Stomach (tissue), 9 donors: ENCODE data around the gene SIGLECL1. TPM values are rescaled to one million over a fixed set of nuclear protein-coding genes. Genes with fewer than 3 reads are reported as not detected.

ENCODE experiments used
- DNase-seq, 2 donors: peaks; one replicate each; pipeline versions ENCODE4 v3.0.0 to v3.0.0-alpha.2; 2013 to 2019
- H3K27ac ChIP-seq, 5 donors: fragments of 200-600 bp in 4 of 5; sonication (generic) in 4 of 5; one replicate each; pipeline ENCODE4 v1.5.1; 2013 to 2019; ENCODE audit warnings: mild to moderate bottlenecking in 1 of 5, moderate library complexity in 1 of 5
- H3K27me3 ChIP-seq, 3 donors: fragments of 200-600 bp; sonication (generic); one replicate each; pipeline ENCODE4 v1.5.1; 2017 to 2019; ENCODE audit warnings: mixed run types in 1 of 3
- H3K36me3 ChIP-seq, 4 donors: fragments of 200-600 bp; sonication (generic); 1 replicate in 3 of 4; 2 replicates in 1 of 4; pipeline ENCODE4 v1.5.1; 2016 to 2019
- H3K4me1 ChIP-seq, 4 donors: fragments of 200-600 bp; sonication (generic); one replicate each; pipeline ENCODE4 v1.5.1; 2016 to 2019
- H3K4me3 ChIP-seq, 4 donors: fragments of 200-600 bp; sonication (generic) in 3 of 4; one replicate each; pipeline ENCODE4 v1.5.1; 2016 to 2019; ENCODE audit warnings: mild to moderate bottlenecking in 1 of 4
- H3K9me3 ChIP-seq, 4 donors: fragments of 200-600 bp; sonication (generic); one replicate each; pipeline ENCODE4 v1.5.1; 2016 to 2019
- EP300 ChIP-seq: sonication (generic); formaldehyde crosslinking; IDR thresholded peaks from one replicate; pipeline ENCODE4 v1.6.1; 2017; ENCODE audit warnings: antibody characterized with exemption
- POLR2A ChIP-seq, 4 donors: fragments of 450-650 bp; IDR thresholded peaks; one replicate each; pipeline ENCODE4 v1.6.1; 2016; ENCODE audit warnings: antibody characterized with exemption in 4 of 4, control low read depth in 2 of 4, mild to moderate bottlenecking in 1 of 4, moderate library complexity in 1 of 4
- POLR2AphosphoS5 ChIP-seq, 3 donors: sonication (generic); formaldehyde crosslinking; IDR thresholded peaks; one replicate each; pipeline ENCODE4 v1.6.1; 2016; ENCODE audit warnings: antibody characterized with exemption in 3 of 3
- WGBS, 5 donors: extraction: QIAGEN DNeasy Blood & Tissue Kit in 3 of 5; methylation state at CpG; one replicate each; pipeline versions ENCODE4 v1.1.5 to v1.1.7; 2013 to 2018; 5-methylcytosine and 5-hydroxymethylcytosine counted together
- intact Hi-C: fragments of 100-400 bp; cut with DNase I; formaldehyde crosslinking; loops from one replicate; pipeline ENCODE4 v1.15.1; 2023; ENCODE audit warnings: low total_unique reads
- polyA plus RNA-seq, 3 donors: library from polyadenylated mRNA; stranded (reverse); fragments of 200-250 nt; gene quantifications; one replicate each; pipeline ENCODE4 v1.2.3, GENCODE V29; 2013
- total RNA-seq, 5 donors: library from RNA; depleted of rRNA; stranded (reverse); fragments of >200 nt; gene quantifications; one replicate each; pipeline versions ENCODE4 v1.1.0 to v1.2.3, GENCODE V29; 2014 to 2016
- TF ChIP-seq, protein P1 (sequence below), 7 experiments: fragments of 450-650 bp in 4 of 7; fragments of 200-600 bp in 3 of 7; sonication (generic) in 3 of 7; IDR thresholded peaks; one replicate each; pipeline ENCODE4 v1.5.1; 2016 to 2019; ENCODE audit warnings: antibody characterized with exemption in 7 of 7, control low read depth in 2 of 7, mild to moderate bottlenecking in 1 of 7
- donor health status: healthy with polysubstance abuse.
- donor health status: Bipolar disorder and iron deficiency.
- donor health status: healthy.

Gene SIGLECL1
- total and polyA plus RNA-seq, 8 donors, result not detected

DNA sequence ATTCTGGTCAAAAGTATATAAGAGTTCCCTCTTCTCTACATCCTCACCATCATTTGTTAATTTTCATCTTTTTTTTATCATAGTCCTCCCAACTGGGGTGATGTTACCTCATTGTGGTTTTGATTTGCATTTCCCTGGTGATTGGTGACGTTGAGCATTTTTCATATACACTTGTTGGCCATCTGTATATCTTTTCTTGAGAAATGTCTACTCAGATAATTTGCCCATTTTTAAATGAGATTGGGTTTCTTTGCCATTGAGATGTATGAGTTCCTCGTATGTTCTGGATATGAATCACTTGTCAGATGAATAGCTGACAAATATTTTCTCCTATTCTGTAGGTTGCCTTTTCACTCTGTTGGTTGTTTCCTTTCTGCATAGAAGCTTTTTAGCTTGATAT, 23.6 kb upstream of the SIGLECL1 start:
- Histone ChIP-seq H3K4me3 (no peak overlapping the region), H3K27me3 (peaks cover 0 to 25% (median 8%) of the 10 kb centered on the region in 3 donors)
- intact Hi-C loops, result no loop called here

DNA sequence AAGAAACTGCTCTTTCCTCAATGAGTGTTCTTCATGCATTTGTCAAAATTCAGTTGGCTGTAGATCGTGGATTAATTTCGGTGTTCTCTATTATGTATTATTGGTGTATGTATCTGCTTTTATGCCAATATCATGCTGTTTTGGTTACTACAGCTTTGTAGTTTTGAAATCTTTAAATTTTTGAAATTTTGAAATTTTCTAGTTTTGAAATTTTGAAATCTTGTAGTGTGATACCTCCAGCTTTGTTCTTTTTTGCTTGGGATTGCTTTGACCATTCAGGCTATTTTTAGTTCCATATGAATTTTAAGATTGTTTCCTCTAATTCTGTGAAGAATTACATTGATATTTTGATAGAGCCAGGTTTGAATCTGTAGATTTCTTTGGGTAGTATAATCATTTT, 22.9 kb upstream of the SIGLECL1 start:
- TF ChIP-seq, protein P1, sequence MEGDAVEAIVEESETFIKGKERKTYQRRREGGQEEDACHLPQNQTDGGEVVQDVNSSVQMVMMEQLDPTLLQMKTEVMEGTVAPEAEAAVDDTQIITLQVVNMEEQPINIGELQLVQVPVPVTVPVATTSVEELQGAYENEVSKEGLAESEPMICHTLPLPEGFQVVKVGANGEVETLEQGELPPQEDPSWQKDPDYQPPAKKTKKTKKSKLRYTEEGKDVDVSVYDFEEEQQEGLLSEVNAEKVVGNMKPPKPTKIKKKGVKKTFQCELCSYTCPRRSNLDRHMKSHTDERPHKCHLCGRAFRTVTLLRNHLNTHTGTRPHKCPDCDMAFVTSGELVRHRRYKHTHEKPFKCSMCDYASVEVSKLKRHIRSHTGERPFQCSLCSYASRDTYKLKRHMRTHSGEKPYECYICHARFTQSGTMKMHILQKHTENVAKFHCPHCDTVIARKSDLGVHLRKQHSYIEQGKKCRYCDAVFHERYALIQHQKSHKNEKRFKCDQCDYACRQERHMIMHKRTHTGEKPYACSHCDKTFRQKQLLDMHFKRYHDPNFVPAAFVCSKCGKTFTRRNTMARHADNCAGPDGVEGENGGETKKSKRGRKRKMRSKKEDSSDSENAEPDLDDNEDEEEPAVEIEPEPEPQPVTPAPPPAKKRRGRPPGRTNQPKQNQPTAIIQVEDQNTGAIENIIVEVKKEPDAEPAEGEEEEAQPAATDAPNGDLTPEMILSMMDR (IDR thresholded peaks at IDR 0.05), result no peak
- no peak for TF ChIP-seq POLR2AphosphoS5 (IDR thresholded peaks at IDR 0.05)
- no peak for TF ChIP-seq EP300
- H3K27me3 ChIP-seq, result peaks cover 0 to 29% (median 8%) of the 10 kb centered on the region in 3 donors
- H3K4me1 ChIP-seq, result no peaks in the 10 kb centered on the region
- no peak overlapping the region for H3K4me3 ChIP-seq
- intact Hi-C loops, result no loop called here
- H3K36me3 ChIP-seq, result no peaks in the 10 kb centered on the region
- 90 to 95% (median 92%) methylated on average over 2 of the region's 2 CpGs for WGBS, 5 donors
- no peak for DNase-seq
- peaks cover 0 to 13% (median 4%) of the 10 kb centered on the region in 4 donors for H3K9me3 ChIP-seq
- H3K27ac ChIP-seq, result no peak overlapping the region

More for the DNA sequence above, 23.6 kb upstream of the SIGLECL1 start:
- Histone ChIP-seq H3K4me1 (no peaks in the 10 kb centered on the region), H3K9me3 (peaks cover 0 to 6% (median 0%) of the 10 kb centered on the region in 4 donors), H3K27ac (no peak overlapping the region), H3K36me3 (no peaks in the 10 kb centered on the region)
- WGBS, 5 donors, result 49 to 63% (median 57%) methylated on average over 2 of the region's 2 CpGs
- no peak for TF ChIP-seq POLR2A (IDR thresholded peaks at IDR 0.05)
- TF ChIP-seq, protein P1 (IDR thresholded peaks at IDR 0.05), result no peak
- no peak for DNase-seq

DNA sequence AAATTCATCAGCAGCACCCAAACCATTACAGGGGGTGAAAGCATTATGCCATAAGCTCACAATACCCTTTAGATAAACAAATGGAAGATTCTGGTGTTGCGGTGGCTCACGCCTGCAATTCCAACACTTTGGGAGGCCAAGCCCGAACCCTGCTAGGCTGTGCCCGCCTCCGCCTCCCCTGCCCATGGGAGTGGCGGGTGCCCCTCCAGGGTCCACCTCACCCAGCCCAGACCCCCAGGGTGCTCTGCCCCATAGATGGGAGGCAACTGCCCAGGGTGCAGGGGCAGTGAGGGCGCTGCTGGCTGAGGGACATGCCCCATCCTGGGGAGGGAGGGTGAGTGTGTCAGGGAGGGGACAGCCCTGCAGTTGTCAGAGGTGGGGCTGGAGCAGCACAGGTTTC, 10.0 kb upstream of the SIGLECL1 start:
- intact Hi-C loops, result no loop called here
- Histone ChIP-seq H3K27me3 (peaks cover 0 to 7% (median 3%) of the 10 kb centered on the region in 3 donors), H3K4me1 (no peaks in the 10 kb centered on the region), H3K27ac (no peak overlapping the region), H3K9me3 (no peaks in the 10 kb centered on the region), H3K36me3 (no peaks in the 10 kb centered on the region), H3K4me3 (no peak overlapping the region)
- WGBS, 5 donors, result 58 to 88% (median 81%) methylated on average over 3 to 7 of the region's 7 CpGs
- no peak for DNase-seq
- TF ChIP-seq POLR2AphosphoS5 (IDR thresholded peaks at IDR 0.05), result no peak
- TF ChIP-seq, protein P1 (IDR thresholded peaks at IDR 0.05), result no peak
- no peak for TF ChIP-seq EP300
- no peak for TF ChIP-seq POLR2A (IDR thresholded peaks at IDR 0.05)

- Histone ChIP-seq H3K36me3 (no peaks in the 10 kb centered on the region), H3K9me3 (no peaks in the 10 kb centered on the region), H3K27me3 (peaks cover 0 to 7% (median 3%) of the 10 kb centered on the region in 3 donors), H3K4me1 (no peaks in the 10 kb centered on the region), H3K4me3 (no peak overlapping the region), H3K27ac (no peak overlapping the region)
- no peak for DNase-seq
- intact Hi-C loops, result no loop called here
- TF ChIP-seq POLR2AphosphoS5 (IDR thresholded peaks at IDR 0.05) (no peak), EP300 (no peak), POLR2A (IDR thresholded peaks at IDR 0.05) (no peak)
- TF ChIP-seq, protein P1 (IDR thresholded peaks at IDR 0.05), result no peak
- 73 to 79% (median 78%) methylated on average over 8 of the region's 8 CpGs for WGBS, 5 donors
Measured at GRCh38 chr19:51242881-51243630, 7.8 kb upstream of the SIGLECL1 start.
